ENCODE data around the gene BRAT1.

DNA sequence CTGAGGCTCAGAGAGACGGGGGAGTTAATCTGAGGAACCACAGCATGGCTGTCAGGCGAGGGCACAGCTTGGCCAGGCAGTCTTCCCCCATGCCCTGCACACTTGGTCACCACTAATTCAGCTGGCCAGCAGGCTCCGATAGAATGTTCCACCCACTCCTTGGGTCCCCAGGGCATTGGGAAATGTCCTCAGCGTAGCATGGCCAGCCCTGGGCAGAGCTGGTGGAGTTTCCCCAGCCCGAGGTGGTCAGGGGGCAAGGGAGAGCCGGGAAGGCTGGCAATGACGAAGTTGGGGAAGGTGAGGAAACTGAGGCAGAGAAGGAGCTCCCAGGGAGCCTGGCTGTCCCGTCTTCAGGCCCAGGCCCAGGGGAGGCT, 67.1 kb downstream of the BRAT1 start:
- TF ChIP-seq, protein P1, sequence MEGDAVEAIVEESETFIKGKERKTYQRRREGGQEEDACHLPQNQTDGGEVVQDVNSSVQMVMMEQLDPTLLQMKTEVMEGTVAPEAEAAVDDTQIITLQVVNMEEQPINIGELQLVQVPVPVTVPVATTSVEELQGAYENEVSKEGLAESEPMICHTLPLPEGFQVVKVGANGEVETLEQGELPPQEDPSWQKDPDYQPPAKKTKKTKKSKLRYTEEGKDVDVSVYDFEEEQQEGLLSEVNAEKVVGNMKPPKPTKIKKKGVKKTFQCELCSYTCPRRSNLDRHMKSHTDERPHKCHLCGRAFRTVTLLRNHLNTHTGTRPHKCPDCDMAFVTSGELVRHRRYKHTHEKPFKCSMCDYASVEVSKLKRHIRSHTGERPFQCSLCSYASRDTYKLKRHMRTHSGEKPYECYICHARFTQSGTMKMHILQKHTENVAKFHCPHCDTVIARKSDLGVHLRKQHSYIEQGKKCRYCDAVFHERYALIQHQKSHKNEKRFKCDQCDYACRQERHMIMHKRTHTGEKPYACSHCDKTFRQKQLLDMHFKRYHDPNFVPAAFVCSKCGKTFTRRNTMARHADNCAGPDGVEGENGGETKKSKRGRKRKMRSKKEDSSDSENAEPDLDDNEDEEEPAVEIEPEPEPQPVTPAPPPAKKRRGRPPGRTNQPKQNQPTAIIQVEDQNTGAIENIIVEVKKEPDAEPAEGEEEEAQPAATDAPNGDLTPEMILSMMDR (IDR thresholded peaks at IDR 0.05) = no peak
- TF ChIP-seq POLR2A (IDR thresholded peaks at IDR 0.05) = no peak
- no peak for TF ChIP-seq POLR2AphosphoS5 (IDR thresholded peaks at IDR 0.05)

Measured in sigmoid colon (tissue), 4 donors.